Colonic mucosa (tissue), 4 donors: Measurements from ENCODE around the gene RORB. TPM values are rescaled to one million over a fixed set of nuclear protein-coding genes. Genes with fewer than 3 reads are reported as not detected.

Experiments used
- DNase-seq: peaks from one replicate; pipeline ENCODE4 v3.0.0-alpha.2; 2020
- H3K27ac ChIP-seq: fragments of 200-600 bp; one replicate; pipeline ENCODE4 v1.8.0; 2021
- H3K27me3 ChIP-seq: fragments of 200-600 bp; one replicate; pipeline ENCODE4 v1.8.0; 2021
- H3K36me3 ChIP-seq: fragments of 200-600 bp; one replicate; pipeline ENCODE4 v1.8.0; 2021
- H3K4me1 ChIP-seq: fragments of 200-600 bp; one replicate; pipeline ENCODE4 v1.8.0; 2021; ENCODE audit warnings: mild to moderate bottlenecking
- H3K4me3 ChIP-seq: fragments of 200-600 bp; one replicate; pipeline ENCODE4 v1.8.0; 2021
- H3K9ac ChIP-seq, 2 donors: one replicate each; pipeline ENCODE4 v1.7.0; 2013; ENCODE audit warnings: control low read depth in 2 of 2, low read depth in 2 of 2, low read length in 2 of 2
- H3K9me3 ChIP-seq: fragments of 200-600 bp; one replicate; pipeline ENCODE4 v1.8.0; 2021
- CTCF ChIP-seq: fragments of 200-600 bp; IDR thresholded peaks from one replicate; pipeline ENCODE4 v1.8.0; 2022; ENCODE audit warnings: antibody characterized with exemption, mild to moderate bottlenecking
- intact Hi-C: fragments of 100-400 bp; cut with DNase I; formaldehyde crosslinking; loops from one replicate; pipeline ENCODE4 v1.14.1; 2022
- total RNA-seq, 2 donors: library from RNA; stranded (reverse); fragmentation: NEBNext Ultra II Directional in 1 of 2; extraction: Animal tissue kit (Norgen Biotek cat#: 25700) in 1 of 2; gene quantifications; one replicate each; pipeline ENCODE4 v1.2.1, GENCODE V29; 2021
- donor health status: healthy.
- donor health status: DM: no; HTN: no; CAD: no.
- donor health status: DM: no; HTN: no; CAD: no.

RORB gene
- total RNA-seq, 2 donors from 2014 or later: 0.13 to 0.15 TPM

- TF ChIP-seq CTCF: no peak
- Histone ChIP-seq H3K36me3 (no peaks in the 10 kb centered on the region), H3K27ac (no peak overlapping the region), H3K4me3 (peak overlapping the region; percentile 44), H3K27me3 (peaks cover 43% of the 10 kb centered on the region), H3K4me1 (no peaks in the 10 kb centered on the region), H3K9ac (no peak overlapping the region), H3K9me3 (no peaks in the 10 kb centered on the region)
- intact Hi-C loops: no loop called here
- DNase-seq: no peak
Observed at GRCh38 chr9:74497748-74498620, 849 bp downstream of the RORB start.

- Histone ChIP-seq H3K9me3 (no peaks in the 10 kb centered on the region), H3K27ac (no peak overlapping the region), H3K4me3 (peak overlapping the region; percentile 44), H3K36me3 (no peaks in the 10 kb centered on the region), H3K9ac (no peak overlapping the region), H3K27me3 (peaks cover 43% of the 10 kb centered on the region), H3K4me1 (no peaks in the 10 kb centered on the region)
- TF ChIP-seq CTCF: no peak
- no peak for DNase-seq
- intact Hi-C loops: no loop called here
Observed at GRCh38 chr9:74498621-74499095, 1.5 kb downstream of the RORB start.

GRCh38 chr9:74499111-74499601 lies 2.0 kb downstream of the RORB start:
- DNase-seq: no peak
- no peak overlapping the region for H3K27ac ChIP-seq

GRCh38 chr9:74499770-74500583 lies 2.8 kb downstream of the RORB start:
- no peak for DNase-seq
- no peaks in the 10 kb centered on the region for H3K4me1 ChIP-seq
- H3K4me3 ChIP-seq: peak overlapping the region; percentile 6
- H3K36me3 ChIP-seq: no peaks in the 10 kb centered on the region
- H3K27me3 ChIP-seq: peaks cover 43% of the 10 kb centered on the region
- H3K27ac ChIP-seq: no peak overlapping the region
- intact Hi-C loops: no loop called here
- H3K9me3 ChIP-seq: no peaks in the 10 kb centered on the region
- no peak overlapping the region for H3K9ac ChIP-seq
- no peak for TF ChIP-seq CTCF

More at GRCh38 chr9:74499111-74499601, 2.0 kb downstream of the RORB start:
- TF ChIP-seq CTCF: no peak
- no peaks in the 10 kb centered on the region for H3K36me3 ChIP-seq
- no peaks in the 10 kb centered on the region for H3K9me3 ChIP-seq
- H3K4me3 ChIP-seq: peak overlapping the region; percentile 6
- no peaks in the 10 kb centered on the region for H3K4me1 ChIP-seq
- no peak overlapping the region for H3K9ac ChIP-seq
- H3K27me3 ChIP-seq: peaks cover 43% of the 10 kb centered on the region
- intact Hi-C loops: no loop called here

GRCh38 chr9:74500584-74500924 lies 3.4 kb downstream of the RORB start:
- H3K9me3 ChIP-seq: no peaks in the 10 kb centered on the region
- no peak overlapping the region for H3K9ac ChIP-seq
- no peak overlapping the region for H3K4me3 ChIP-seq
- no peak for DNase-seq
- intact Hi-C loops: no loop called here
- TF ChIP-seq CTCF: no peak
- no peaks in the 10 kb centered on the region for H3K4me1 ChIP-seq
- H3K27me3 ChIP-seq: peaks cover 43% of the 10 kb centered on the region
- H3K27ac ChIP-seq: no peak overlapping the region
- no peaks in the 10 kb centered on the region for H3K36me3 ChIP-seq
